Muscle of leg (tissue), 11 donors: ENCODE data around the gene CCDC158. TPM values are rescaled to one million over a fixed set of nuclear protein-coding genes. Genes with fewer than 3 reads are reported as not detected.

Source experiments
- DNase-seq: peaks from one replicate; pipeline ENCODE4 v3.0.0; 2013
- H3K27ac ChIP-seq: one replicate; pipeline ENCODE4 v1.5.1; 2013; ENCODE audit warnings: mild to moderate bottlenecking, low read length, control low read depth
- H3K27me3 ChIP-seq: one replicate; pipeline ENCODE4 v1.6.1; 2013; ENCODE audit warnings: low read length; ENCODE audit not compliant: control insufficient read depth, insufficient read depth
- H3K36me3 ChIP-seq: one replicate; pipeline ENCODE4 v1.6.1; 2013; ENCODE audit warnings: low read length; ENCODE audit not compliant: control insufficient read depth, insufficient read depth
- H3K4me1 ChIP-seq: one replicate; pipeline ENCODE4 v1.6.1; 2013; ENCODE audit warnings: low read length; ENCODE audit not compliant: control insufficient read depth, insufficient read depth
- H3K4me3 ChIP-seq: one replicate; pipeline ENCODE4 v1.5.1; 2013; ENCODE audit warnings: low read length, control low read depth
- H3K9me3 ChIP-seq: replicated peaks from 2 replicates; pipeline ENCODE4 v1.6.1; 2013; ENCODE audit warnings: low read depth, low read length; ENCODE audit not compliant: control insufficient read depth
- WGBS: methylation state at CpG from one replicate; pipeline ENCODE4 v1.1.5; 2013; ENCODE audit warnings: missing lambda C conversion rate; ENCODE audit not compliant: insufficient coverage; 5-methylcytosine and 5-hydroxymethylcytosine counted together
- polyA plus RNA-seq, 8 donors: library from polyadenylated mRNA; unstranded; fragments of 120-200 nt; gene quantifications; one replicate each; pipeline versions ENCODE4 v1.2.1 to v1.2.3, GENCODE V29; 2013; ENCODE audit warnings: inconsistent platforms in 1 of 8, low replicate concordance in 1 of 8; ENCODE audit not compliant: insufficient read length in 8 of 8, insufficient read depth in 1 of 8
- total RNA-seq: library from RNA; stranded (reverse); fragments of 120-200 nt; gene quantifications from one replicate; pipeline ENCODE4 v1.2.4, GENCODE V29; 2013

CCDC158 gene
- total and polyA plus RNA-seq, 9 donors = 0.18 to 1.5 (median 0.64) TPM

DNA sequence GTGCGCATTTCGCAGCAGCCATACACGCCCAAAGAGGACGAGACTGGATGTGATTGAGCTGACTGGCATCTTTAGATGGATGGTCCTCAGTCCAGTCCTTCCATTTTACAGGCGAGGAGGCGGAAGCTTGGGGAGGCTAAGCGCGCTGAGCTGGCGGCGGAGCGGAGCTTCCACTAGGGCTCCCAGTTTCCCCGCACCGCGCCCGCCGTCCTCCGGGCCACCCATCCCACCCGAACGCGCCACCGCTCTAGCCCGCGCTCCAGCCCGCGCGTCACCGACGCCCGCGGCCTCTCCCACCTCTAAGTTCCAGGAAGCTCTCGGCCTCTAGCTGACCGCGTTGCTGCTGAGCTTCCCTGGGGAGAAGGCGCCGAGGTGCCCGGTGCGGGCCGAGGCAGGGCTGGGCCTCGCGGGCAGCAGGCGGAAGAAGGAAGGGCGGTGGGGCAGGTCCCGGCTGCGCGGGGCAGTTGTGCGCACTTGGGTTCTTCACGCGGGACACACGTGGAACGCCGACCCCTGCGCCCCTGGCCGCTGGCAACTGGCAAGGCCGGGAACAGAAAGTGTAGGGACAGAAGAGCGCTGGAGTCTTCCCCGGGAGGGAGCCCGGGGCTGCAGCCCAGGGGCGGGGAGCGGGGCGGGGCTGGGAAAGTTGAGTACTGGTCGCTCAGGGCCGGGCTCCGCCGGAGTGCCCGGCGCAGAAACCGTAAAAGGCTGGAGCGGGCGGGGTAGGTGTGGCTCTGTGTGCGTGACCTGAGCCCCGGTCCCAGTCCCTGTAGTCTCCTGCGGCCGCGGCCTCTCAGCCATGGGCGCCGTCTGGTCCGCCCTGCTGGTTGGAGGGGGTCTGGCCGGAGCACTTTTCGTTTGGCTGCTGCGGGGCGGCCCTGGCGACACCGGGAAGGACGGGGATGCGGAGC, 114.7 kb downstream of the CCDC158 start, which contains the start of gene STBD1:
STBD1 (plus strand) TSS at position 763 of the 911 bp plus-strand sequence; CDS start at position 800, 37 bp downstream.
- Histone ChIP-seq H3K4me3 (peak within 1 kb of the TSS; percentile 79), H3K27me3 (peaks cover 24% of the 10 kb centered on the region), H3K27ac (peak within 1 kb of the TSS; percentile 96), H3K4me1 (peaks cover 30% of the 10 kb centered on the region), H3K36me3 (peaks cover 12% of the 10 kb centered on the region), H3K9me3 (no peaks in the 10 kb centered on the region)
- DNase-seq = peak; percentile 77
- 1% methylated on average over 80 of the region's 85 CpGs for WGBS

DNA sequence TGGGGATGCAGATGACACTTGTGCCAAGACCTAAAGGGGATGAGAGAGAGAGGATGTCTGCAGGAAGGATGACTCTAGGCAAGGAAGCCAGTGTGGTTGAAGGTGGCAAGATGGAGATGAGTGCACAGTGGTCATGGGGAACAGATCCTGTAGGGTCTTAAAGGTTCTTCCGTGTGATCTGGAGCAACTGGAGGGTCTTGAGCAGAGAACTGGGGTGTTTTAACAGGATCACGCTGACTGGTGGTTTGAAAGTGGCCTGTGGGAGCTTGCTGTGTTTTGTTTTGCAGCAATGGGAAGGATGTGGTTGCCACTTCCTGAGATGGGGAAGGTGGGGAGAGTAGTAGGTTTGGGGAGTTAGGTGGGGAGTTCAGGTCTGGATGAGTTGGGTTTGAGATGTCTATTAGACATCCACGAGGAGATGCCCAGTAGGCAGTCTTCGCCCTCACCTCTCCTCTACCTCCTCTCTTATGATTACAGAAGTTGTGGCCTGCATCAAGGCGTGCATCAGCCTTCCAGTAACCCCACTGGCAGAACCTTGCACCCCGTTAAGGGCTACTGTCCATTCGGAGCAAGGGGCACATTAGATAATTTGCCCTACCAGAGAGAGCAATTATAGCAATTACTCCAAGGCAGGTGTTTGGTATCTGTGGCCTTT, 115.8 kb downstream of the CCDC158 start:
- no peak for DNase-seq
- Histone ChIP-seq H3K9me3 (no peaks in the 10 kb centered on the region), H3K27me3 (peaks cover 24% of the 10 kb centered on the region), H3K27ac (no peak overlapping the region), H3K36me3 (peaks cover 8% of the 10 kb centered on the region), H3K4me1 (peaks cover 31% of the 10 kb centered on the region), H3K4me3 (peak overlapping the region; percentile 79)
- 80% methylated on average over 3 of the region's 7 CpGs for WGBS

DNA sequence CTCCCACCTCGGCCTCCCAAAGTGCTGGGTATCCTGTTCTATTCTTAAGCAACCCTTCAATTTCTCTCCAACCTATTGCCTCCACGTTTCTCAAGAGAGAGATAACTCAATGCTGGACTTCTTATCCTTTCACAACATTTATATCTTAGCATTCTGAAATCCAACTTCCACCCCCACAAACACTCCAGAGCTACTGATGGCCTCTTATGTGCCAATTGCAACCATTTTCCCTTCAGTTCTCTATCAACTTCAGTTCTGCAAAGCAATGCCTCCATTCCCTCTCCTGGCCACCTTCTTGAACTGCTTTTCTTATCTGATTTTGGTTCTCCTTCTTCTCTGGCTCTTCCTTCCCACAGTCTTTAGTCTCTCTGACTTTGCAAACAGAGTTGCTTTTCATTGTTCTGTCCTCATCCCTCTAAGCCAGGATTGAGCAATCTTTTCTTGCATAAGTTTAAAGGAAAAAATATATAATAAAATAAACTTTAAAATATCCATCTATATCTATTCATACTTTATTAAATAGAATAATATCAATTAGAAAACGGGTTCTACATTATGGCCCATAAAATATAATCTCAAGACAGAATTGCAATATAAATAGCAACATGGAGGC, 118.0 kb downstream of the CCDC158 start:
- WGBS = 62% methylated on average over 2 of the region's 3 CpGs
- no peak overlapping the region for H3K27ac ChIP-seq

DNA sequence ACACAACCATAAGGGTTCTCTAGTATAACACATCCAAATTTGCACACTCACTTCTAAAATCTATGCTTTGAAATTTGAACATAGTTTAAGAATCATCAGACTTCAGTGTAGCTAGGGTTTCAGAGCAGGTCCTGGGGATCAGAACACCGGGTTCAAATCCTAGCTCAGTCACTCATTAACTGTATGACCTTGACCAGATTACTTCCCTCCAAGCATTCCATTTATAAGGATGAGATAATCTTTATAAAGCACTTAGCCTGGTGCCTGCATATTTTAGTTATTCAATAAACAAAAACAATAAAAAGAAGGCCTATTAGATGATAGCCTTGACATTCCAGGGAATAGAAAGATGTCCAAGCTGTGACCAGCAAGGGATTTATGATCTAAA, 119.2 kb downstream of the CCDC158 start:
- Histone ChIP-seq H3K27ac (peak overlapping the region; percentile 71), H3K4me1 (peaks cover 23% of the 10 kb centered on the region), H3K27me3 (peaks cover 13% of the 10 kb centered on the region), H3K9me3 (peaks cover 14% of the 10 kb centered on the region), H3K4me3 (no peak overlapping the region), H3K36me3 (no peaks in the 10 kb centered on the region)
- no CpG with 5 or more reads among the region's 1 CpG for WGBS
- no peak for DNase-seq

More for the DNA sequence above, 118.0 kb downstream of the CCDC158 start:
- Histone ChIP-seq H3K36me3 (no peaks in the 10 kb centered on the region), H3K27me3 (peaks cover 24% of the 10 kb centered on the region), H3K4me3 (no peak overlapping the region), H3K9me3 (peaks cover 10% of the 10 kb centered on the region), H3K4me1 (peaks cover 31% of the 10 kb centered on the region)
- no peak for DNase-seq

DNA sequence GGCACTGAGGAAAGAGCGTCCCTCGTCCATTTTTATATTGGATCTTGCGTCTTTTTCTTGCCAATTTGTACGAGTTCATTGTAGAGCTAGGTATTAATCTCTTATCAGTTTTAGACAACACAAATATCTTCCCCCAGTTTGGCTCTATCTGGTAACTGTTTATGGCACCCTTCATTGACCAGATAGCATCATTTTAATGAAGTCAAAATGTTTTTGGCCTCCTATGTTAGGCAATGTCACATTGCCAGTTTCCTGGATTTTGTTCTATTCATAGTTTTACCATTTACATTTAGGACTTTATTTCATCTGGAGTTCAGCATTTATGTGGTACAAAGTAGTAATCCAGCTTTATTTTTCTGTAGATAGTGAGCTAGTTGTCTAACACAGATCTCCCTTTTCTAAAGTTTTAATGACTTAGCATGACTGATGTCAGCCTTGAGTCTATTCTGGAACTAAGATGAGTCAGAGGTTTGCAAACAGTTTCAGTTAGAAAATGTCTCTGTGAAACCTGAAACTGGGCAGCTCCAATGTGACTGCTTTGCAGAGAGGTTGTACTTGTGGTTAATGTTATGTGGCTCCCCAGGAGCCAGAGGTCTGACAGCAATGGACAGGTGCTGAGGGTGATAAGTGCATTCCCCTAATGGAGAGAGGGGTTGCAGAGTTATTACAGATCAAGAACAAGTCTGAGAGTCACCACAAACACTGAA, 119.7 kb downstream of the CCDC158 start:
- no peaks in the 10 kb centered on the region for H3K36me3 ChIP-seq
- peaks cover 8% of the 10 kb centered on the region for H3K27me3 ChIP-seq
- H3K9me3 ChIP-seq = peaks cover 14% of the 10 kb centered on the region
- WGBS = 93% methylated on average over 3 of the region's 4 CpGs
- H3K4me3 ChIP-seq = no peak overlapping the region
- peak; percentile 75 for DNase-seq
- H3K27ac ChIP-seq = peak overlapping the region; percentile 76
- H3K4me1 ChIP-seq = peaks cover 22% of the 10 kb centered on the region

DNA sequence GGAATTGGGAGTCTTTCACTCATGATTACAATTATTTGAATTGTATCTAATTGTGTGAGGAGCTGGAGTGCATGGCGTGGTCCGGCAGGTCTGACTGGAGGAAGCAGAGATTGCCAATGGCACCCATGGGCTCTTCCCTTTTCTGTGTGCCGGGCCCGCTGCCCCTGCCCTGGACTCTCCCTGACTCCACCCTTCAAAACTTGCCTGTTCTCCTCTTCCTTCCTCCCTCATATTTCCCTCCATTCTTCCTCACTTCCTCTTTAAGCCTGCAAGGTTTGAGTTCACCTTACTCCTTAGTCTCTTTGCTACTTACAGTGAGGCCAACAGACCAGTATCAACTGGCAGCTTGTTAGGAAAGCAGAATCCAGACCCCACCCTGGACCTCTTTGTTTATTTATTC, 120.9 kb downstream of the CCDC158 start:
- H3K4me1 ChIP-seq = peaks cover 16% of the 10 kb centered on the region
- H3K9me3 ChIP-seq = peaks cover 14% of the 10 kb centered on the region
- no peak overlapping the region for H3K4me3 ChIP-seq
- peak overlapping the region; percentile 20 for H3K27ac ChIP-seq
- no peak for DNase-seq
- 83% methylated on average over 1 of the region's 4 CpGs for WGBS
- H3K36me3 ChIP-seq = no peaks in the 10 kb centered on the region
- peaks cover 3% of the 10 kb centered on the region for H3K27me3 ChIP-seq

DNA sequence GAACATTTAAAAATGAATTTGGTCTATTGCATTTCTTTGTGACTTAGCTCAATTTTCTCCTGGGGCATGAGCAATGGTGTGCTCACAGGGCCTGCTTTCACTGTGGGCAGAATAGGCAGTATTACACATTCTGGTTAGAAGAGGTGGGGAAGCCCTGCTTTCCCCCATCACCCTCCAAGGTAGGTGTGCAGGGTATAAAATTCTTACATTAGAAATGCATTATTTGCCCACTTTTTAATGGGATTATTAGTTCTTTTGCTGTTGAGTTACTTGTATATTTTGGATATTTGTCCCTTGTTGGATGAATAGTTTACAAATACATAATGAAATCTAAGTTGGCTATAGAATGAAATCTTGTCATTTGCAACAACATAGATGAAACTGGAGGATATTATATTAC, 122.7 kb downstream of the CCDC158 start:
- Histone ChIP-seq H3K27ac (no peak overlapping the region), H3K9me3 (peaks cover 14% of the 10 kb centered on the region), H3K27me3 (no peaks in the 10 kb centered on the region), H3K4me1 (peaks cover 15% of the 10 kb centered on the region), H3K36me3 (no peaks in the 10 kb centered on the region), H3K4me3 (no peak overlapping the region)
- no peak for DNase-seq

DNA sequence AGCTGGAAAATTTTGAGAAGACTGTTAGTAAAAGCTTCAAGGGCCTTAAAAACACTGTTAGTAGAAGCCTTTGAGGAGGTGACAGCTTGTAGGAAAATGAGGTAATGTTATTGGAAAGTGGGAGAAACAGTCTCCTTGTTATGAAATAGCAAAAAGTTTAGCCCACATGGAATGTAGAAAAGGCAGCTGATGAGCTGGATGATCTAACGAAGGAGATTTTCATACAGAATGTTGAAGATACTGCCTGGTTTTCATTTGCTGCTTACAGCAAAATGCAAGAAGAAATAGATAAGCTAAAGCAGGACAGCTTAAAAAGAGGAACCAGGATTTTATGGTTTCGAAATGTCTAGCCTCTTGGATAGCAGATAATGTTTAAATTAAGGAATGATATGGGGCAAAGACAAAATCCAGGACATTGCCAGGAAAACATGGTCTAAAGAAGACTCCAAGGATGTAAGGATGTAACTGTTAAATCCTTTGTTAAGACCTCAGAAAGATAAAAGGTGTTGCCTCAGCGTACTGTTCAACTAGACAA, 124.6 kb downstream of the CCDC158 start:
- peaks cover 8% of the 10 kb centered on the region for H3K4me1 ChIP-seq
- H3K27ac ChIP-seq = no peak overlapping the region
- peaks cover 14% of the 10 kb centered on the region for H3K9me3 ChIP-seq
- no CpG with 5 or more reads among the region's 3 CpGs for WGBS
- H3K4me3 ChIP-seq = no peak overlapping the region
- no peaks in the 10 kb centered on the region for H3K36me3 ChIP-seq
- no peaks in the 10 kb centered on the region for H3K27me3 ChIP-seq
- no peak for DNase-seq

DNA sequence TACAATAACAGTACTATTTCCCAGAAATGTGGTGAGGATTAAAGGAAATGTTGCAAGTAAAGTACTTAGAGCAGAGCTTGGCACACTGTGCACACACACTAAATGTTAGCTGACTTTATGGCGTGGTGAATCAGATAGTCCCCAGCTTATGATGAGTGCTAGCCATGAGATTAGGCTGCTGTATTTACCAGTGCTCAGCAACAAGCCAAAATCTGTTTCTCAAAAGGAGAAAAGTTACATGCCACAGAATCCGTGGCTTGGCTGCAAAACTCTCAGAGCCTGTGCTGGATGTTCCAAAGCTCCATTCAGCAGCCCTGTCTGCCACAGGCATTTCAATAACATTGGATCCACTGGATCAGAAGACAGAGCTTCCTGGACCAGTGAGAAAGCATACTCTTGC, 127.2 kb downstream of the CCDC158 start:
- Histone ChIP-seq H3K27ac (no peak overlapping the region), H3K9me3 (peaks cover 12% of the 10 kb centered on the region), H3K4me3 (no peak overlapping the region), H3K4me1 (no peaks in the 10 kb centered on the region), H3K36me3 (no peaks in the 10 kb centered on the region), H3K27me3 (no peaks in the 10 kb centered on the region)
- WGBS = 45% methylated on average over 2 of the region's 2 CpGs
- no peak for DNase-seq
